IPS DF 6.9 (cell line): ENCODE results near the gene MAPK8IP1.

Experiments
- DNase-seq: peaks from one replicate; pipeline ENCODE4 v3.0.0-alpha.2; 2013; ENCODE audit warnings: low read depth, low spot score
- H3K27ac ChIP-seq: one replicate; pipeline ENCODE4 v1.5.1; 2013; ENCODE audit warnings: low read length, control low read depth
- H3K27me3 ChIP-seq: 2 replicates; pipeline ENCODE4 v1.6.1; 2013; ENCODE audit warnings: mild to moderate bottlenecking, low read length; ENCODE audit not compliant: control insufficient read depth, insufficient read depth
- H3K36me3 ChIP-seq: 2 replicates; pipeline ENCODE4 v1.6.1; 2013; ENCODE audit warnings: low read length; ENCODE audit not compliant: control insufficient read depth, insufficient read depth
- H3K4me1 ChIP-seq: 2 replicates; pipeline ENCODE4 v1.6.1; 2013; ENCODE audit warnings: low read length; ENCODE audit not compliant: control insufficient read depth, insufficient read depth
- H3K4me3 ChIP-seq: 2 replicates; pipeline ENCODE4 v1.5.1; 2013; ENCODE audit warnings: mild to moderate bottlenecking, low read length
- H3K9me3 ChIP-seq: 2 replicates; pipeline ENCODE4 v1.6.1; 2013; ENCODE audit warnings: low read length, inconsistent platforms; ENCODE audit not compliant: control insufficient read depth, insufficient read depth
- WGBS: extraction: QIAGEN DNeasy Blood & Tissue Kit; methylation state at CpG from one replicate; pipeline ENCODE4 v1.1.7; 2013; ENCODE audit warnings: mixed read lengths, missing lambda C conversion rate; ENCODE audit not compliant: insufficient read length, insufficient coverage; 5-methylcytosine and 5-hydroxymethylcytosine counted together

MAPK8IP1 gene

GRCh38 chr11:45850446-45850845 is 35.0 kb upstream of the MAPK8IP1 start:
- WGBS = no CpG with 5 or more reads among the region's 2 CpGs
- no peak overlapping the region for H3K4me3 ChIP-seq
- no peak for DNase-seq
- H3K27ac ChIP-seq = no peak overlapping the region
- H3K36me3 ChIP-seq = no peaks in the 10 kb centered on the region
- no peaks in the 10 kb centered on the region for H3K9me3 ChIP-seq
- H3K4me1 ChIP-seq = peaks cover 6% of the 10 kb centered on the region; the same call in 1 of the 2 replicates
- peaks cover 4% of the 10 kb centered on the region; the same call in 1 of the 2 replicates for H3K27me3 ChIP-seq

- no CpG with 5 or more reads among the region's 2 CpGs for WGBS
- DNase-seq = no peak
- Histone ChIP-seq H3K4me3 (no peak overlapping the region), H3K9me3 (no peaks in the 10 kb centered on the region), H3K27me3 (peaks cover 2% of the 10 kb centered on the region; the same call in 1 of the 2 replicates), H3K36me3 (no peaks in the 10 kb centered on the region), H3K27ac (no peak overlapping the region), H3K4me1 (peaks cover 6% of the 10 kb centered on the region; the same call in 1 of the 2 replicates)
Observed at GRCh38 chr11:45851228-45851627, 34.2 kb upstream of the MAPK8IP1 start.

- Histone ChIP-seq H3K4me3 (no peak overlapping the region), H3K9me3 (no peaks in the 10 kb centered on the region), H3K36me3 (no peaks in the 10 kb centered on the region), H3K27ac (no peak overlapping the region), H3K4me1 (peaks cover 4% of the 10 kb centered on the region; the same call in 1 of the 2 replicates), H3K27me3 (no peaks in the 10 kb centered on the region; the same call in 1 of the 2 replicates)
- DNase-seq = no peak
- WGBS = no CpG with 5 or more reads among the region's 4 CpGs
Observed at GRCh38 chr11:45852018-45852711, 33.3 kb upstream of the MAPK8IP1 start.

- peaks cover 4% of the 10 kb centered on the region; the same call in 1 of the 2 replicates for H3K4me1 ChIP-seq
- H3K27me3 ChIP-seq = no peaks in the 10 kb centered on the region; the same call in 1 of the 2 replicates
- no peaks in the 10 kb centered on the region for H3K36me3 ChIP-seq
- H3K9me3 ChIP-seq = no peaks in the 10 kb centered on the region
- DNase-seq = no peak
- WGBS = no CpG with 5 or more reads among the region's 1 CpG
- no peak overlapping the region for H3K4me3 ChIP-seq
- no peak overlapping the region for H3K27ac ChIP-seq
Observed at GRCh38 chr11:45852712-45853101, 32.7 kb upstream of the MAPK8IP1 start.

DNA sequence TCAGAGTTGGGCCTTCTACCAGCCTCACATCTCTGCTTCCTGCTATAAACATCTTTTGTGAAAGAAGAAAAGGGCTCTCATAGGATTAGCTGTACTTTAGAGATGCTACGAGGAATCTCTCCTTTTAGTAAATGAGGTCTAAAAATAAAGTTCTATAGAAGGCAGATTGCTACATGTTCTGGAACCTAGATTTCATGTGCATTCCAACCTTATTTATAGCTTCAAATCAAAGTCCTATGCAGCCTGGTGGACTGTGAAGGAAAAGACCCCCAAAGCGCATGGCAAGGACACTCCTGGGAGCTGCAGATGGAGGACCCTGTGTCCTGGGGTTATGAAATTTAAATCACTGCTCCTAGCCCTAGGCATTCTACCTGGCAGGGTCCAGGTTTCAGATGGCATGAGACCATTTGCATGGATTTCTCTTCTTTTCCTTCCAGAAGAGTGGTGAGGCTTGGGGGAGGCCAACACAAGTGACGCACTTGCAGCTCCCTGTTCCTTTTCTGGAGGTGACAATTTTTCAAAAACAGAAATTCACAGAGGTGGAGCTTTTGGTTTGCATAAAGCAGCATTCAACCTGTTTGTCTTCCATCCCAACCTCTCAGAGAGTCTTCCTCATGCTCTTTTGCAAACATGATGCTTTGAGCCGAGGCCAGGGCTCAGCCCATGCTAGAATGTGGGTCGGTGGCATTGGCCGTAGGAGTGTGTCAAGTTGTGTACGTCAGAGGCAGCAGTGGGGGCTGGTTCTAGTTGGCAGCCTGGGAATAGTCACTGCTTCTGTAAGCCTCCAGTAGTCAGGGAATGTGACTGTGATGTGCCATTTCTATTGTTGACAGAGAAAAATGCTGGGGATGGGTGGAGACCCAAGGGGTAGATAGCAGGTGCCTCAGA is 31.9 kb upstream of the MAPK8IP1 start:
- Histone ChIP-seq H3K36me3 (no peaks in the 10 kb centered on the region), H3K4me1 (peaks cover 7% of the 10 kb centered on the region), H3K9me3 (no peaks in the 10 kb centered on the region), H3K4me3 (no peak overlapping the region), H3K27ac (no peak overlapping the region), H3K27me3 (no peaks in the 10 kb centered on the region; the same call in 1 of the 2 replicates)
- WGBS = no CpG with 5 or more reads among the region's 7 CpGs
- DNase-seq = no peak

GRCh38 chr11:45855308-45855707 is 30.1 kb upstream of the MAPK8IP1 start:
- Histone ChIP-seq H3K9me3 (no peaks in the 10 kb centered on the region), H3K27ac (no peak overlapping the region), H3K27me3 (no peaks in the 10 kb centered on the region), H3K4me1 (peaks cover 9% of the 10 kb centered on the region), H3K4me3 (no peak overlapping the region), H3K36me3 (no peaks in the 10 kb centered on the region)
- no peak for DNase-seq
- WGBS = no CpG with 5 or more reads among the region's 5 CpGs

DNA sequence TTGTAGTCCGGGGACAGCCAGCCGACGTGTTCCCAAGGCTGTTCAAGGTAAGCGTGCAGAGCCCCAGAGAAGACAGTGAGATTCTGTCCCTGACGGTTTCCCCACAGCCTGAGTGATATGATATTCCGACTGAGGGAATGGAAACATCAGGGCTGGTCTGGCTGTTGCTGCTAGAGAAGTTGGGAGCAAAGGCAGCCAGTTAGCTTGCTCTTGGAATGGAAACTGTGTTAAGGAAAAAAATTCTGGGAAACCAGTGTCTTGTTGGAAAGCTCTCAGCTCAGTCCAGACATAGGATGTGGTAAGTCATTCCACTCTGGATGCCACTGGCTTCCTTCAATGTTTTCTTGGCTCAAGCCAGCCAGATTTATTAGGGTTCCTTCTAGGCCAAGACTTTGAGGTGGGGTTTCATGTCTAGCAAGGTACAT is 29.4 kb upstream of the MAPK8IP1 start:
- Histone ChIP-seq H3K27ac (no peak overlapping the region), H3K36me3 (0 out of 2 replicates have a peak, but pooled peaks cover 4% of the 10 kb centered on the region), H3K4me3 (no peak overlapping the region), H3K27me3 (no peaks in the 10 kb centered on the region), H3K9me3 (no peaks in the 10 kb centered on the region), H3K4me1 (peaks cover 9% of the 10 kb centered on the region)
- WGBS = no CpG with 5 or more reads among the region's 6 CpGs
- DNase-seq = no peak

GRCh38 chr11:45857961-45858474 is 27.4 kb upstream of the MAPK8IP1 start:
- DNase-seq = no peak
- peaks cover 5% of the 10 kb centered on the region for H3K4me1 ChIP-seq
- WGBS = no CpG with 5 or more reads among the region's 2 CpGs
- H3K4me3 ChIP-seq = no peak overlapping the region
- H3K36me3 ChIP-seq = 0 out of 2 replicates have a peak, but pooled peaks cover 4% of the 10 kb centered on the region
- no peaks in the 10 kb centered on the region for H3K9me3 ChIP-seq
- H3K27ac ChIP-seq = no peak overlapping the region
- H3K27me3 ChIP-seq = no peaks in the 10 kb centered on the region

DNA sequence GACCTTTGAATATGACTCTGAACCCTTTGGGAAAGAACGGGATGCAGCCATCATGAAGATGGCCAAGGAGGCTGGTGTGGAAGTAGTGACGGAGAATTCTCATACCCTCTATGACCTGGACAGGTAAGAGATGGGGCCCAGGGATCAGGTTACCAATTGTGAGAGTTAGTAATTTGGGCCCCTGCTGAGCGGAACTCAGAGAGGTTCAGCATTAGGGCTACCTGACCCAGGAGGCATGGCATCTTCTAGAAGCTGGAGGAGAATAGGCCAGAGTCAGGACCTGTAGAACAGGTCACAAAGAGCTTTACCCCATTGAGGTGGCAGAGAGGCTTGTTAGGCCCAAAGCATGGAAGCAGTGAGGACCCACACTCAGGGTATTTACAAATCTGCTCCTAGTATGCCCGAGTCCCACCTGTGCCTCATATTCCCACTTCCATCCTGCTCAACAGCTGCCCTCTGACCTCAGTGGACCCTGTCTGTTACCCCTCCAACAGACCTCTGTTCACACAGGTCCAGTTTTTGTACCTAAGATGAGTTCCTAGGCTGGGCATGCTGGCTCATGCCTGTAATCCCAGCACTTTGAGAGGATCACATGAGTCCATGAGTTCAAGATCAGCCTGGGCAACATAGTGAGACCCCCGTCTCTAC is 26.6 kb upstream of the MAPK8IP1 start:
- Histone ChIP-seq H3K4me3 (no peak overlapping the region), H3K9me3 (no peaks in the 10 kb centered on the region), H3K27me3 (no peaks in the 10 kb centered on the region), H3K36me3 (peaks cover 4% of the 10 kb centered on the region; the same call in 1 of the 2 replicates), H3K4me1 (peaks cover 5% of the 10 kb centered on the region), H3K27ac (no peak overlapping the region)
- no peak for DNase-seq
- WGBS = no CpG with 5 or more reads among the region's 5 CpGs

GRCh38 chr11:45859661-45860140 is 25.8 kb upstream of the MAPK8IP1 start:
- no peaks in the 10 kb centered on the region for H3K27me3 ChIP-seq
- no peak overlapping the region for H3K4me3 ChIP-seq
- H3K27ac ChIP-seq = no peak overlapping the region
- peaks cover 5% of the 10 kb centered on the region for H3K4me1 ChIP-seq
- no peaks in the 10 kb centered on the region for H3K9me3 ChIP-seq
- DNase-seq = no peak
- no CpG with 5 or more reads among the region's 12 CpGs for WGBS
- peaks cover 4% of the 10 kb centered on the region; the same call in 1 of the 2 replicates for H3K36me3 ChIP-seq
